ENCODE measurements around the gene ST7L. TPM values are rescaled to one million over a fixed set of nuclear protein-coding genes. Genes with fewer than 3 reads are reported as not detected.
"Not testable (repeated sequence)": the region's sequence is repeated elsewhere in the genome, so short reads cannot be mapped to it uniquely, and the experiment has no call there.

The ST7L gene
- total and polyA plus RNA-seq, 9 of the 15 experiments (the other 6 are each of a cell fraction or from before 2014, with no cell fraction given) = 9.0 to 32.5 (median 26.6) TPM

GRCh38 chr1:112486063-112486462 is 132.9 kb downstream of the ST7L start:
- CTCF ChIA-PET (ENCODE audit: low intra/inter-chr PET ratio); H3K4me1 ChIP-seq (replicated peaks in 1 of 2; ENCODE audit: control insufficient read depth in 2 of 2, insufficient read depth in 2 of 2, low read length in 2 of 2); FAIRE-seq; in situ Hi-C loops (cut with MboI); H3K36me3 ChIP-seq (ENCODE audit: control insufficient read depth, insufficient read depth, low read length); DNase-seq (ENCODE audit: extremely low read depth in 1 of 4, low spot score in 3 of 4); H3K27me3 ChIP-seq (ENCODE audit: control insufficient read depth in 2 of 2, insufficient read depth in 2 of 2, low read length in 2 of 2); ATAC-seq; H4K20me1 ChIP-seq (replicated peaks; ENCODE audit: control insufficient read depth, insufficient read depth, low read length); H3K27ac ChIP-seq (ENCODE audit: extremely low read depth, low read depth, low read length); BruUV-seq (replicated peaks); H3K9me1 ChIP-seq (ENCODE audit: control insufficient read depth, insufficient read depth, low read length); H3K9ac ChIP-seq (ENCODE audit: insufficient read depth in 1 of 2, low read depth in 2 of 2, low read length in 2 of 2); H3K4me2 ChIP-seq (ENCODE audit: insufficient read depth, low read length); H3K79me2 ChIP-seq (ENCODE audit: control insufficient read depth, insufficient read depth, low read length); H3K4me3 ChIP-seq; H3K9me3 ChIP-seq (replicated peaks; ENCODE audit: control insufficient read depth, insufficient read depth, low read depth, low read length); H2AFZ ChIP-seq (ENCODE audit: low read depth, low read length); intact Hi-C loops (cut with micrococcal nuclease): not testable (repeated sequence)
- POLR2A ChIA-PET = interaction anchor here (0.5 to 1.5 kb wide), 4 partner anchors 10 to 27 kb away, joined by 3 to 5 read pairs (median 4); no protein-coding TSS in a partner anchor
- TF ChIP-seq ZNF121 (CRISPR knock-in tag; conservative IDR thresholded peaks at IDR 0.05) = peak; percentile 82
- 0% methylated on average over 1 of the region's 1 CpG for WGBS (ENCODE audit: insufficient coverage, low coverage, missing lambda C conversion rate)

- ChIA-PET POLR2A (interaction anchor here (0.9 kb wide), 1 partner anchor 37 kb away, joined by 3 read pairs; no protein-coding TSS in a partner anchor), CTCF (ENCODE audit: low intra/inter-chr PET ratio) (no interaction called here)
- Histone ChIP-seq H3K9me1 (ENCODE audit: control insufficient read depth, insufficient read depth, low read length) (no peaks in the 10 kb centered on the region), H3K27ac (ENCODE audit: extremely low read depth, low read depth, low read length) (no peak overlapping the region), H4K20me1 (replicated peaks; ENCODE audit: control insufficient read depth, insufficient read depth, low read length) (no peaks in the 10 kb centered on the region), H3K9me3 (replicated peaks; ENCODE audit: control insufficient read depth, insufficient read depth, low read depth, low read length) (no peaks in the 10 kb centered on the region; the same call in none of the 2 replicates), H3K4me1 (replicated peaks in 1 of 2; ENCODE audit: control insufficient read depth in 2 of 2, insufficient read depth in 2 of 2, low read length in 2 of 2) (no peaks in the 10 kb centered on the region), H3K9ac (ENCODE audit: insufficient read depth in 1 of 2, low read depth in 2 of 2, low read length in 2 of 2) (no peak overlapping the region), H2AFZ (ENCODE audit: low read depth, low read length) (no peak overlapping the region), H3K79me2 (ENCODE audit: control insufficient read depth, insufficient read depth, low read length) (no peaks in the 10 kb centered on the region), H3K27me3 (ENCODE audit: control insufficient read depth in 2 of 2, insufficient read depth in 2 of 2, low read length in 2 of 2) (no peaks in the 10 kb centered on the region; a peak in 1 of 5 replicates), H3K36me3 (ENCODE audit: control insufficient read depth, insufficient read depth, low read length) (no peaks in the 10 kb centered on the region), H3K4me3 (no peak overlapping the region), H3K4me2 (ENCODE audit: insufficient read depth, low read length) (no peak overlapping the region)
- DNase-seq (ENCODE audit: extremely low read depth in 1 of 4, low spot score in 3 of 4) (no peak), ATAC-seq (no peak), FAIRE-seq (no peak)
- TF ChIP-seq PML (IDR thresholded peaks at IDR 0.05; ENCODE audit: low read length) = no peak
- TF ChIP-seq RAD51 (IDR thresholded peaks at IDR 0.05; ENCODE audit: borderline replicate concordance, low read depth) = no peak
- TF ChIP-seq ZBTB33 (CRISPR knock-in tag; IDR thresholded peaks at IDR 0.05) = no peak
- no peak for TF ChIP-seq ZC3H8 (IDR thresholded peaks at IDR 0.05)
- TF ChIP-seq ZNF316 (IDR thresholded peaks at IDR 0.05) = peak; percentile 38; the same call in 1 of the 2 replicates
- TF ChIP-seq RAD21 (CRISPR knock-in tag; conservative IDR thresholded peaks at IDR 0.05 in 1 of 2, IDR thresholded peaks at IDR 0.05 in 1 of 2) = no peak
- TF ChIP-seq MBD1 (CRISPR knock-in tag; IDR thresholded peaks at IDR 0.05) = no peak
- TF ChIP-seq MECOM (CRISPR knock-in tag; IDR thresholded peaks at IDR 0.05) = no peak
- no peak for TF ChIP-seq TCF3 (CRISPR knock-in tag; IDR thresholded peaks at IDR 0.05)
- no peak for TF ChIP-seq PTBP1 (IDR thresholded peaks at IDR 0.05; ENCODE audit: low read depth, low read length)
- 0 out of 2 replicates have a peak, but pooled peaks have one; percentile 37 for TF ChIP-seq MAFG (tag; conservative IDR thresholded peaks at IDR 0.05)
- no peak for TF ChIP-seq BACH1 (tag; IDR thresholded peaks at IDR 0.05)
- in situ Hi-C loops (cut with MboI) = no loop called here
- 0% methylated on average over 1 of the region's 1 CpG for WGBS (ENCODE audit: insufficient coverage, low coverage, missing lambda C conversion rate)
- intact Hi-C loops (cut with micrococcal nuclease) = no loop called here
- no TSS peak for BruUV-seq (replicated peaks)
Measured at GRCh38 chr1:112478314-112478713, 140.6 kb downstream of the ST7L start.

Data from K562 (cell line).